Breast epithelium (tissue), 3 donors: ENCODE results near the gene CDK4.

Source experiments
- POLR2AphosphoS5 ChIP-seq, 3 donors: sonication (generic); formaldehyde crosslinking; IDR thresholded peaks; one replicate each; pipeline ENCODE4 v1.6.1; 2017; ENCODE audit warnings: antibody characterized with exemption in 3 of 3
- TF ChIP-seq, protein P1 (sequence below), 3 donors: fragments of 450-650 bp; IDR thresholded peaks; one replicate each; pipeline ENCODE4 v1.5.1; 2016 to 2017; ENCODE audit warnings: antibody characterized with exemption in 3 of 3, mild to moderate bottlenecking in 3 of 3, moderate library complexity in 3 of 3

DNA sequence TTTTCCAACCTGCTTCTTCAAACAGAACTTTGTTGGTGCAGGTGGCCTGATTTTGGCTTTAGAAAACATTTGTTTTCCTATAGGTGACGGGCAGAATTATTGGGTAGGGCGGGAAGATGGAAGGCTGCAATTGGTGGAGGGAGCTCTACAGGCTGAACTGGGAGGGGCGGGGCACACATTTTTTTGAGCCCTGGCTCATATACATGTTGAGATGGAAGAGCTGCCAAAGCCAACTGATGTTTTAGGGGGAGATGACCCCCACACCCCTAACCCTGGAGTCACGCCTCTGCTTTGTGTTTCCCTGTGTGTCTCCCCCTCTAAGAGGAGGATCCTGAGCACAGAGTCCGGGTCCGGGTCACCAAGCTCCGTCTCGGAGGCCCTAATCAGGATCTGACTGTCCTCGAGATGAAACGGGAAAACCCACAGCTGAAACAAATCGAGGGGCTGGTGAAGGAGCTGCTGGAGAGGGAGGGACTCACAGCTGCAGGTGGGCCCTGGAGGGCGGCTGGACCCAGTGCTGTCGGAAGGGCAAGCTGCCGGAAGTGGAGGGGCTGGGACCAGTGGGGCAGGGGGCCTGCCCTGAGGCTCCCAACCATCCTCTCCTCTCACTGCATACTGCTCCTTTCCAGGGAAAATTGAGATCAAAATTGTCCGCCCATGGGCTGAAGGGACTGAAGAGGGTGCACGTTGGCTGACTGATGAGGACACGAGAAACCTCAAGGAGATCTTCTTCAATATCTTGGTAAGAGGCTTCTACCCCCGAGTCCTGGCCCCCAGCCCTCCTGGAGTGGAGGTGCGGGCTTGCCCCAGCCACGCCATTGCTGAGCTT is 32.1 kb downstream of the CDK4 start:
- TF ChIP-seq, protein P1, sequence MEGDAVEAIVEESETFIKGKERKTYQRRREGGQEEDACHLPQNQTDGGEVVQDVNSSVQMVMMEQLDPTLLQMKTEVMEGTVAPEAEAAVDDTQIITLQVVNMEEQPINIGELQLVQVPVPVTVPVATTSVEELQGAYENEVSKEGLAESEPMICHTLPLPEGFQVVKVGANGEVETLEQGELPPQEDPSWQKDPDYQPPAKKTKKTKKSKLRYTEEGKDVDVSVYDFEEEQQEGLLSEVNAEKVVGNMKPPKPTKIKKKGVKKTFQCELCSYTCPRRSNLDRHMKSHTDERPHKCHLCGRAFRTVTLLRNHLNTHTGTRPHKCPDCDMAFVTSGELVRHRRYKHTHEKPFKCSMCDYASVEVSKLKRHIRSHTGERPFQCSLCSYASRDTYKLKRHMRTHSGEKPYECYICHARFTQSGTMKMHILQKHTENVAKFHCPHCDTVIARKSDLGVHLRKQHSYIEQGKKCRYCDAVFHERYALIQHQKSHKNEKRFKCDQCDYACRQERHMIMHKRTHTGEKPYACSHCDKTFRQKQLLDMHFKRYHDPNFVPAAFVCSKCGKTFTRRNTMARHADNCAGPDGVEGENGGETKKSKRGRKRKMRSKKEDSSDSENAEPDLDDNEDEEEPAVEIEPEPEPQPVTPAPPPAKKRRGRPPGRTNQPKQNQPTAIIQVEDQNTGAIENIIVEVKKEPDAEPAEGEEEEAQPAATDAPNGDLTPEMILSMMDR (IDR thresholded peaks at IDR 0.05), result no peak
- no peak for TF ChIP-seq POLR2AphosphoS5 (IDR thresholded peaks at IDR 0.05)
